Endometrium (tissue), 2 donors: ENCODE measurements around the gene SIL1.
"Not testable (repeated sequence)": the region's sequence is repeated elsewhere in the genome, so short reads cannot be mapped to it uniquely, and the experiment has no call there.

ENCODE experiments used
- FAIRE-seq: peaks from 2 replicates; lab custom pipeline; 2012; peaks lifted over from hg19 to GRCh38; lab: Jason Lieb, UNC
- donor health status: control.
- donor health status: control.

SIL1 gene

GRCh38 chr5:139065306-139065705 is 132.9 kb downstream of the SIL1 start:
- no peak for FAIRE-seq

DNA sequence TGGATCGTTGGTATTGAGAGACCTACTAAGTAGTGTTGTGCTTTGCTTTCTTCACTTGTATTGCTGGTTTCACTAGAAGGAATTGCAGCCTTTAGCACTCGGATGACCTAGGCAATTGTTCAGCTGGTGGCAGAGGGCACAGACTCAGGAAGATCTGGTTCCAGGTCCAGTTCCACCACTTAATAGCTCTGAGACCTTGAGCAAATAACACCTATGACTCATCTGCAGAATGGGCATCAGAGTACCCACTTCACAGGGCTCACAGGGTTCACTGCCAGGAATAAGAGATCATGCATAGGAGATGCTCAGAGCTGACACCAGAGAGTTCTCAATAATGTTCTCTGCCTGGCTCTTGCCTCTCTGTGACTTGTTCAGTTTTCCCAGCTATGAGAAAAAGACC is 133.6 kb downstream of the SIL1 start:
- no peak for FAIRE-seq

DNA sequence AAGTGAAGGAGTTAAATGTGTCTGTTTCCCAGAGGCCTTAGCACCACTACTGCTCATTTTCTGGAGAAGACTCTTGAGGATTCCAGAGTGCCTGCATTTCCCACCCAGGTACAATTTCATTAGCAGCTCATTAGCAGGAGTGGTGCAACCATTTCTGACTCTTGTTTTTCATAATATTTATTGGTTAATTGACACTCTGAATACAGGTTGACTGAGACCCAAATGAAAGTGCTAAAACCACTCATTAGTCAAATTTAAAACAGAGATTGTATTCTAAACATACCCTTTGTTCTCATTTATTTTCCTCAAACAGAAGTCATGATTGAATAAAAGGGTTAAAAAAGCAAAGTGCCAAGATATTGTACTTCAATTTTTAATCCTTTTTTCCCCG is 134.5 kb downstream of the SIL1 start:
- no peak for FAIRE-seq

GRCh38 chr5:139062910-139063663 is 135.1 kb downstream of the SIL1 start:
- no peak for FAIRE-seq

GRCh38 chr5:139061856-139062255 is 136.3 kb downstream of the SIL1 start:
- no peak for FAIRE-seq

- no peak for FAIRE-seq
Measured at GRCh38 chr5:139061274-139061673, 136.9 kb downstream of the SIL1 start.

- FAIRE-seq, result no peak
Measured at GRCh38 chr5:139058121-139058520, 140.0 kb downstream of the SIL1 start.

GRCh38 chr5:139057045-139057939 is 140.9 kb downstream of the SIL1 start:
- FAIRE-seq, result not testable (repeated sequence)

DNA sequence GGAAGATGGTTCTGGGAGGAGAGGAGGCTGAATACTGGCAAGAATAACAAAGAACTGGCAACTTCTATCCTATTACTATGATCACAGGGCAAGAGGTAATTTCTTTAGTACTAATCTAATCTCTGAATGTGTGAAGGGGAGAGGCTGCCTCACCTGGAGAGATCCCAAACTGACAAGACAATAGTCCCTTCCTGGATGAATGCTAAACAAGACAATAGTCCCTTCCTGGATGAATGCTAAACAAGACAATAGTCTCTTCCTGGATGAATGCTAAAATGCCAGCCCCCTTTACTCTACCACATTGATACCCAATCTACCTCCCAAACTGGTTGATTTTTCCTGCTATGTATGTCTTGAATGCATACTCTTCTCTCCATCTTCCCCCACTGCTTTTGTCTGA is 145.2 kb downstream of the SIL1 start:
- FAIRE-seq, result no peak

DNA sequence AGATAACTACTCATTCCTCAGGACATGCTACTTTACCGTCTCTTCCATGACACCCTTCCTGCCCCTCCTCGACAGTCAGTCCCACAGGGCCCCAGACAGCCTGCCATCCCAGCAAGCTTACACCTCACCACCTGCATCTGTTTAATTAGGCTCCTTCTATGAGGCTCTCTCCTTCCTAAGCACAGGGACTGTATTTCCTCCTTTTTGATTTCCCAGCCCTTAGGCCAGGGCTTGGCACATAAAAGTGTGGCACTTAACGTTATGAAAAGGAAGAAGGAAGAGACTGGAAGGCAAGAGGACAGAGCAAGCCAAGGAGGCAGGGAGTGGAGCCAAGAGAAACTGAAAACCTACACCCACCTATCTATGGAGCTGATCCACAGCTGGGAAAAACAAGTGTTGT is 146.8 kb downstream of the SIL1 start:
- FAIRE-seq, result no peak

DNA sequence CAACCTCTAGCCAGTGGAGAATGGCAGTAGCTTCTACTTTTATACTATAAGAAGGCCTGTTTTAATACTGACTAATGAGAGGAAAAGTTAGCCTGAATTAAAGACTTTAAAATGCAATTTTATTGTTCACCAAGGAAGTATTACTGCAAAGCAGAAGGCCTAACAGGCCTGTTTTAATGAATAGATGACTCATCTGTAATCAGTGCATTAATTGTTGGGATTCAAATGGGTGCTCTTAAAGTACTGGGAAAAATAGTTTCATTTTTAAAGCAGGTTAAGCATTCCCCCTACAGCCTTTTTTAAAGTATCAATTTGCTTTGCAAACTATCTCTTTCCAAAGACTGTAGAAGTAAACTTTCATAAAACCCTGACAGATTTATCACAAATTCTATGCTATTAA is 147.7 kb downstream of the SIL1 start:
- FAIRE-seq, result peak; percentile 18

GRCh38 chr5:139049780-139050179 is 148.4 kb downstream of the SIL1 start:
- FAIRE-seq, result no peak

GRCh38 chr5:139046551-139046950 is 151.6 kb downstream of the SIL1 start:
- FAIRE-seq, result no peak

GRCh38 chr5:139043157-139043905 is 154.8 kb downstream of the SIL1 start:
- no peak for FAIRE-seq

- FAIRE-seq, result no peak
Measured at GRCh38 chr5:139040081-139040480, 158.1 kb downstream of the SIL1 start.

DNA sequence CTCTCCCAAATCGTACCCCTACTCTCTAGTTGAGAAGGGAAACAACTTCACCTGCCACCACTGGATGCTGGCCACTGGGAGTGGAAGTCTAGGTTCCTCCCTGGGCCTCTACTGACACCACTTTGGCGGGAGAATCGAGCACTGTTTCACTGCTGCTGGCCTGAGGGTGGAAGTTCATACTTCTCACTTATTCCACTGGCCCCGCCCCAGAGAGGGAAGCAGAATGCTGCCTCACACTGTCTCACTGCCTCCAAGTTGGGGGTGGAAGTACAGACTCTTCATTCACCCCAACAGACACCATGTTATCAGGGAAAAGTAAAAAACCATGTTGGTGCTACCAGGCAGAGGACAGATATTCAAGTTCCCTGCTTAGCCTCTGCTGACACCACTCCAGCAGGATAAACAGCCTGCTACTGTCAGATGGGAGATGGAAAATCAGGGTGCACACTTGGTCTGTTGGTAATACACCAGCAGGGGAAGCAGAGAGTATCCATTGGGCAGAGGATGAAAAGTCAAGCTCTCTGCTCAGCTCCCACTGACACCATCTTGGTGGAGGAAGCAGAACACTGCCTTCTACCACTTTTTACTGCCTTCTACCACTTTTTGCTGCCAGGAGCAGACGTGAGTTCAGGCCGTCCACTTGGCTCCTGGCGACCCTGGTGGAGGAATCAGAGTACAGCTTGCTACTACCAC is 159.4 kb downstream of the SIL1 start:
- no peak for FAIRE-seq

DNA sequence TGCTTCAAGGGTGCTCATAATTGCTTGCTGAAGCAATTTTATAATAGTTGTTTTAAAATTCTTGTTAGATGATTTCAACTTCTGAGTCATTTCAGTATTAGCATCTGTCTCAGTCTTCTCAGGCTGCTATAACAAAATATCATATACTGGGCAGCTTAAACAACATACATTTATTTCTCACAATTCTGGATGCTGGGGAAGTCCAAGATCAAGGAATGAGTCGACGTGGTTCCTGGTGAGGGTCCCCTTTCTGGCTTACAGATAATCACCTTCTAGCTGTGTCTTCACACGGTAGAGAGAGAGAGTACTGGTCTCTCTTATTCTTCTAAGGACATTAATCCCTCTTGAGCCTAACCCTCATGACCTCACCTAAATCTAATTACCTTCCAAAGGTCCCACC is 160.4 kb downstream of the SIL1 start:
- FAIRE-seq, result no peak

- FAIRE-seq, result not testable (repeated sequence)
Measured at GRCh38 chr5:139036332-139036731, 161.8 kb downstream of the SIL1 start.

DNA sequence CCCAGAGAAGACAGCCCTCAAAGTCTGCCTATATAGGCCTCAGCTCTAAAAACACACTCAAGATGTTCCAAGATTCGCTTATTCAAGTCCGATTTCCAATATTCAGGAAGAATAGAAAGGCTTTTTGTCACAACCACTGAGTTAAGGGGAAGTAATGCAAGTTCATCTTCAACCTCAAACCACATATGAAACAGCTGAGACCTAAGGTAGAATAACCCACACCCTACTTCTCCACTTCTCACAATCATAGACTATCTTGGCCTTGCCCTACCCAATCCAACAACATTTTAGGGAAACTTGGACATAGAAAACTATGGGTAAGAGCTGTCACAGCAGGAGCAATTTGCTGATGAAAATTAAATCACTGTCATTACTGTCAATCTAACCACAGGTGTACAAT is 171.0 kb downstream of the SIL1 start:
- FAIRE-seq, result no peak

DNA sequence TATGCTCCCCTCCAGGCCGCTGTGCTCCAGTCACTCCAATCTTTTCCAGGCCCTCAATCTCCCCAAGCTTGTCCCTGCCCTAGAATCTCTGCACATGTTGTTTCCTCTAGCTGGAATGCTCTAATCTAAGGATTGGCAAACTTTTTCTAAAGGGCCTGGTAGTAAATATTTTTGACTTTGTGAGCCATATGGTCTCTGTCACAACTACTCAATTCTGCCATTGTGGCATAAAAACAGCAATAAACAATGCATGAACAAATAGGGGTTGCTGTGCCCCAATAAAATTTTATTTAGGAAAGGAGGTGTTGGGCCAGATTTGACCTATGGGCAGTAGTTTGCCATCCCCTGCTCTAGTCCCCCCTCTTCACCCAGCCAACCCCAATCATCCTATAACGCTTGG is 172.5 kb downstream of the SIL1 start:
- FAIRE-seq, result no peak

DNA sequence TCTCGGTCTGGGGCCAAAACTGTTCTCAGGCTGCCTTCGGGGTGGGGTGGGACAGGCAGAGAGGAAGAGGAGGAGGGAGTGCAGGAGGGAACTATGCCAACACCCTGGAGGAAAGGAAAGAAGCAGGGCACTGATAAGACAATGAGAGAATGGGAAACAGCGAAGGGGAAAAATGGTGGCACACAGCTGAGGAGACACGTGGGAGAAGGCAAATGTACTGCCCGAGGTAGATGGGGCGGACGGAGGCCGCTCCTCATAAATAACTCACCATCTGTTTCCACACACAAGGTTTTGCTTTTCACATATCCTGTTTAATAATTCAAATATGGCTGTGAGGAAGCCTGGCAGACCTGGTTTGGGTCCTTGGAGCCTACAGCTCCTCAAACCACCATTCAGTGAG is 174.9 kb downstream of the SIL1 start:
- no peak for FAIRE-seq

DNA sequence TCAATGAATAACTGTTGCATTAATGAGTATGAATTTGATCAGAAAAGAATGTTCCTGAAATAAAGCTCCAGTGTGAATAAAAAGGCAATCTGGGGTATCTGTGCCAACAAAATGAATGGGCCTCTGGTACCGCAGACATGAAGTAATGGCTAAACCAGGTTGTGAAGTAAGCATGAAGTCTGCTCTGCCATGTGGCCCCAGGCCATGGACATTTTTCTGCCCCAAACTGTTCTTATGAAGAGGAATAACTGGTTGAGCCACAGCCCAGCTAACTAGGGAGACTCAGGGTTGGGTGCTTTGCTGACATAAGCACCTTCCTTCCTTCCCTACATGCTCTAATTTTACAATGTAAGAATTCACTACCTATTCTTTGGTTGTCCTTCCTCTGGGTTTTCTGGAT is 175.6 kb downstream of the SIL1 start:
- FAIRE-seq, result no peak
